Activated naive CD4-positive, alpha-beta T cell treated with anti-CD3 and anti-CD28 coated beads, Interleukin-2, amount 10 ng/mL, durations not matched to agents 7 days and 5 days (primary cell): ENCODE measurements around the gene PUM2.

Experiments
- CTCF ChIA-PET: fragments of 350-600 bp; sonication (Branson Sonifier 250); formaldehyde crosslinking; loops from one replicate; lab custom pipeline; 2021; ENCODE audit warnings: antibody characterized with exemption; lab: Charles Lee
- DNase-seq: peaks from one replicate; pipeline ENCODE4 v3.0.0-alpha.2; 2020
- H3K27ac Mint-ChIP-seq: one replicate; pipeline ENCODE4 v1.8.0; 2021; ENCODE audit warnings: mild to moderate bottlenecking, moderate library complexity, mixed read lengths
- H3K27me3 Mint-ChIP-seq: one replicate; pipeline ENCODE4 v1.8.0; 2021; ENCODE audit warnings: mild to moderate bottlenecking, mixed read lengths
- H3K36me3 Mint-ChIP-seq: one replicate; pipeline ENCODE4 v1.8.0; 2021; ENCODE audit warnings: mixed read lengths
- H3K4me1 Mint-ChIP-seq: one replicate; pipeline ENCODE4 v1.8.0; 2021; ENCODE audit warnings: mixed read lengths
- H3K4me3 Mint-ChIP-seq: one replicate; pipeline ENCODE4 v1.8.0; 2021; ENCODE audit warnings: mild to moderate bottlenecking, moderate library complexity, mixed read lengths
- H3K9me3 Mint-ChIP-seq: one replicate; pipeline ENCODE4 v1.8.0; 2021; ENCODE audit warnings: mixed read lengths

PUM2 gene

DNA sequence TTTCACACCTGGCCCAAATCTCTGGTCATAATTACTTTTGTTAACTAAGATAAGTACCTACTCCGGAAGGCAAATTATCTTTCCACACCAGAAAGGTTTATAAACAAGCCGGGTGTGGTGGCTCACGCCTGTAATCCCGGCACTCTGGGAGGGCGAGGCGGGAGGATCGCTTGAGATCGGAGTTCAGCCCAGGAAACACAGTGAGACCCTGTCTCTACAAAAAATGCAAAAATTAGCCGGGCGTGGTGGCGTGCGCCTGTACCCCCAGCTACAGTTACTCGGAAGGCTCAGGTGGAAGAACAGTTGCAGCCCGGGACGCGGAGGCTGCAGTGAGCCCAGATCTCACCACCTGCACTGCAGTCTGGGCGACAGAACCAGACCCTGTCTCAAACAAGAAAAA lies 2.1 kb downstream of the PUM2 start:
- CTCF ChIA-PET, result interaction anchor here (2.3 kb wide), 1 partner anchor 22 kb away, joined by 24 read pairs; no protein-coding TSS in a partner anchor
- H3K4me1 Mint-ChIP-seq, result peaks cover 55% of the 10 kb centered on the region
- H3K9me3 Mint-ChIP-seq, result no peaks in the 10 kb centered on the region
- H3K4me3 Mint-ChIP-seq, result no peak overlapping the region
- peak overlapping the region; percentile 77 for H3K27ac Mint-ChIP-seq
- no peaks in the 10 kb centered on the region for H3K27me3 Mint-ChIP-seq
- no peak for DNase-seq
- peaks cover 32% of the 10 kb centered on the region for H3K36me3 Mint-ChIP-seq

DNA sequence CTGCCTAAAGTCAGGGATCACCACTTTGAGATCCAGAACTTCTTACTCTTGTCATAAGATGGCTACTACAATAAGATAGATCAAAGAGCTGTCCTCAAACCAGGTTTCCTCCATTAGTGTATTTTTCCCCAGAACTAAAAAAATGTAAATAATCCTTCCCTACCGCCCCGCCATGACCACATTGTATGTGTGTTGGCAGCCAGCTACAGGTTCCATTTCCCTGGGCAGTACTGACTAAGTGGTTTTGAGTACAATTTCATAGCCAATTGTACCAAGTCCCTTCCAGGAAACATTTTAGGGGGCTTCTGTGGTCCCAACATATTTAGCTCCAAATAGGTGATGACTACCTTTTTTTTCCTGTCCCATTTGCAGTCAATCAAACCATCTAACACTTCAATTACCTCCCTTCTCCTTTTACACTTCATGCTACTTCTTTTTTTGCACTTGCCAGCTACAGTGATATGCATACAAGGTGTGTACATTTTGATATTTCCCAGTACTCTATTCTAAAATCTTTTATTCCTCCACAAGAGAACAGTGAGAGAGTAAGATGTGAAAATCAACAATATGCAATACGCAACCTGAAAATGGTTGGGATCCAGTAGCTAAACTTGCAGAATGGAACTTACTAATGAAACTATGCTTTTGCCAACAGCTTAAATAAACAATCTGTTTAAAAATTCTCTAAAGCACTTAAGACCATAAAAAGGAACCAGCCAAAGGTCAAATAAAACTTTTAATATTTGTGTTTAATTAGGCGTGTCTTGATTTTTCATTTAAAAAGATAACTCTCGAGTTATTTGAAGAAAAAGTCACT lies 3.9 kb downstream of the PUM2 start:
- H3K27ac Mint-ChIP-seq, result no peak overlapping the region
- H3K9me3 Mint-ChIP-seq, result no peaks in the 10 kb centered on the region
- DNase-seq, result no peak
- CTCF ChIA-PET, result no interaction called here
- no peaks in the 10 kb centered on the region for H3K27me3 Mint-ChIP-seq
- H3K36me3 Mint-ChIP-seq, result peaks cover 32% of the 10 kb centered on the region
- peaks cover 60% of the 10 kb centered on the region for H3K4me1 Mint-ChIP-seq
- H3K4me3 Mint-ChIP-seq, result no peak overlapping the region

DNA sequence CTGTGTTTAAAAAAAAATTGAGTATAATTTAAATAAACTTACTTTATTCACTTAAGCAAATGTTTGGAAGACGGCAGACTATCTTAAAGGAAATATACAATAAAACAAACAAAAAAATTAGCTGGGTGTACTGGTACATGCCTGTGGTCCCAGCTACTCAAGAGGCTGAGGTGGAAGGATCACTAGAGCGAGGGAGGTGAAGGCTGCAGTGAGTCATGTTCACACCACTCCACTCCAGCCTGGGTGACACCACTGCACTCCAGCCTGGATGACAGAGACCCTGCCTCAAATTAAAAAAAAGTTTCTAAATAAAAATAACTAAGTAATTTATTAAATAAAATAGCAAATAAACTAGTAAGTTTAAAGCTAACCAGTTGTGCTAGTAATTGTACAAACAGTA lies 7.5 kb downstream of the PUM2 start:
- H3K27ac Mint-ChIP-seq, result no peak overlapping the region
- CTCF ChIA-PET, result interaction anchor here (2.5 kb wide), 1 partner anchor 17 kb away, joined by 18 read pairs; no protein-coding TSS in a partner anchor
- H3K9me3 Mint-ChIP-seq, result no peaks in the 10 kb centered on the region
- DNase-seq, result no peak
- no peak overlapping the region for H3K4me3 Mint-ChIP-seq
- peaks cover 75% of the 10 kb centered on the region for H3K4me1 Mint-ChIP-seq
- no peaks in the 10 kb centered on the region for H3K27me3 Mint-ChIP-seq
- H3K36me3 Mint-ChIP-seq, result peaks cover 28% of the 10 kb centered on the region

DNA sequence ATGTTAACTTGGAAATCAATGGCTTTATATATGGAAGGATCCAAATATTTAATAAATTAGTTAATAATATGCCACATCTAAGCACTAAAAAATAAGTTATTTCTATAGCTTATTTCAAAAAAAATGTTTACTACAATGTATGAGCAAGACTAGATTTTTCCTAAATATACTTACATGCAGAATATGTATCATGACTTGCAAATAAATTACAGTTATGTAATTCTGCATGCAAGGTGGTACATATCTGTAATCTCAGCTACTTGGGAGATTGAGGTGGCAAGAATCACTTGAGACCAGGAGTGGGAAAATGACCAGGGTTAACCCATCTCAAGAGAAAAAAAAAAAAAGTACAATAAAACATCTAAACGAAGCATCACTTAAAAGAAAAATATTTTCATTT lies 11.6 kb downstream of the PUM2 start:
- H3K27me3 Mint-ChIP-seq, result no peaks in the 10 kb centered on the region
- peaks cover 62% of the 10 kb centered on the region for H3K4me1 Mint-ChIP-seq
- peaks cover 1% of the 10 kb centered on the region for H3K9me3 Mint-ChIP-seq
- peaks cover 18% of the 10 kb centered on the region for H3K36me3 Mint-ChIP-seq
- no peak for DNase-seq
- H3K4me3 Mint-ChIP-seq, result no peak overlapping the region
- no peak overlapping the region for H3K27ac Mint-ChIP-seq
- CTCF ChIA-PET, result no interaction called here

DNA sequence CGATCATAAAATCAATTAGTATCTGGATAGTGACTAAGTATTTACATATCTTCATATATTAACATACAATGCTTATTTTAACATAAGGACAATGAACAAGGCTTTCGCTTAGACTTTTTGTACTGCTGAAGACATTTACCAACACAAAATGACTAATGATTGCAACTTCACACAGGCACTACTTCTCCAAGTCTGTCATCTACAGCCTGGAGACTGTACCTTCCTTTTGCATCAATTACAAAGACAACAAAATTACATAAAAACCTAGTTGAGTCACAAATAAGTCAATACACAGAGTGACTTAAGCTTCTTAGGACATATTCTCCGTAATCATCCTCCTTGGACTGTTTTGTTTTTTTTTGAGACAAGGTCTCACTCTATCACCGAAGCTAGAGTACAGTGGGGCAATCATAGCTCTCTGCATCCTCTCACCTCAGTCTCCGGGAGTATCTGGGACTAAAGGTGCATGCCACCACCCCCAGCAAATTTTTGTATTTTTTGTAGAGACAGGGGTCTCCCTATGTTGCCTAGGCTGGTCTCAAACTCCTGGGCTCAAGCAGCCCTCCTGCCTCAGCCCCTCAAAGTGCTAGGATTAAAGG lies 15.9 kb downstream of the PUM2 start:
- H3K27ac Mint-ChIP-seq, result no peak overlapping the region
- CTCF ChIA-PET, result interaction anchor here (2.7 kb wide), 1 partner anchor 9 kb away, joined by 15 read pairs; no protein-coding TSS in a partner anchor
- H3K4me1 Mint-ChIP-seq, result peaks cover 51% of the 10 kb centered on the region
- H3K27me3 Mint-ChIP-seq, result no peaks in the 10 kb centered on the region
- no peak overlapping the region for H3K4me3 Mint-ChIP-seq
- DNase-seq, result no peak
- H3K36me3 Mint-ChIP-seq, result peaks cover 51% of the 10 kb centered on the region
- H3K9me3 Mint-ChIP-seq, result peaks cover 25% of the 10 kb centered on the region

DNA sequence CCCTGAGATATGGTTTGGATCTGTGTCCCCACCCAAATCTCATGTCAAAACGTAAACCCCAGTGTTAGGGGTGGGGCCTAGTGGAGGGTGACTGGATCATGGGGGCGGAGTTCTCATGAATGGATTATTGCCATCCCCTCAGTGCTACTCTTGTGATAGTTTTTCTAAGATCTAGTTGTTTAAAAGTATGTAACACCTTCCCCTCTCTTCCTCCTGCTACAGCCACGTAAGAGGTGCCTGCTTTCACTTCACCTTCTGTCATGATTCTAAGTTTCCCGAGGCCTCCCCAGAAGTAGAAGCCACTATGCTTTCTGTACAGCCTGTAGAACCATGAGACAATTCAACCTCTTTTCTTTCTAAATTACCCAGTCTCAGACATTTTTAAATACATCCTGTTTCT lies 16.9 kb downstream of the PUM2 start:
- CTCF ChIA-PET, result interaction anchor here (2.7 kb wide), 1 partner anchor 8 kb away, joined by 15 read pairs; no protein-coding TSS in a partner anchor
- Mint-ChIP-seq H3K4me3 (no peak overlapping the region), H3K36me3 (peaks cover 54% of the 10 kb centered on the region), H3K27ac (peak overlapping the region; percentile 55), H3K27me3 (no peaks in the 10 kb centered on the region), H3K9me3 (peaks cover 27% of the 10 kb centered on the region), H3K4me1 (peaks cover 52% of the 10 kb centered on the region)
- DNase-seq, result no peak

DNA sequence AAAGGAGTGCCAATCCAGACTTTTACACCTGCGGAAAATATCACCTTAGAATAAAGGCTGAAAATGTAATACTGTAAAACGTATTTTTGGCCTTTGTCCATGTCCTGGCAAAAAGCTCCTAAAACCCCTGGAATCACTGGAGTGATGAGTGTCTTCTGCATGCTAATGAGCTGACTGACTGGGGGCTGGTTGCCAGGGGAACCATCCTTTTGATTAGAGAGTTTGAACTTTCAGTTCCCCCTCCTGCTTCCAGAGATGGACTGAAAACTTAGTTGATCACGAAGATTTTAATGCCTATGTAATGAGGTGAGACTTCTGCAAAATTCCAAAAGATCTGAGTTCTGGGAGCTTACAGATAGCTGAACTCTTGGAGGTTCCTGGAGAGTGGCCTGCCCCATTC lies 20.5 kb downstream of the PUM2 start:
- Mint-ChIP-seq H3K4me3 (no peak overlapping the region), H3K9me3 (peaks cover 27% of the 10 kb centered on the region), H3K36me3 (peaks cover 68% of the 10 kb centered on the region), H3K27ac (no peak overlapping the region), H3K27me3 (no peaks in the 10 kb centered on the region), H3K4me1 (peaks cover 52% of the 10 kb centered on the region)
- CTCF ChIA-PET, result interaction anchor here (0.7 kb wide), 1 partner anchor 55 kb away, joined by 3 read pairs; no protein-coding TSS in a partner anchor
- DNase-seq, result no peak

DNA sequence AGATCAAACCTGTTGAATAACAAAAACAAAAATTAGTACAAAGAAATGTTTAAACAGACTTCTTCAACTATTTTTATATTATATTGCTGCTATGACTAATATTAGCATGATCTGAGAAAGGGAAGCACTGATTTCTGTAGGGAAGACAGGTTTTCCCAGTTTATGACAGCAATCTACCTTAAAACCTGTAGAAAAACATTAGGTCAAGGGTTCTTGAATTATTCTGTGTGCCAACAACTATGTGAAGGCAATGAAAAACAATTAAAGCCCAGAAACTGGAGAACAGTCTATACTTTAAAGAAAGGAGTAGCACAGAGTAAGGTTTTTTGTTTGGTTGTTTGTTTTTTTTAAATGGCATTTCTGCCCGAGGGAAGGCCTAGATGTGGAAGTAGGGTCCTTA lies 23.3 kb downstream of the PUM2 start:
- H3K27ac Mint-ChIP-seq, result no peak overlapping the region
- CTCF ChIA-PET, result interaction anchor here (0.8 to 3.0 kb wide), 11 partner anchors 9 to 96 kb away, joined by 3 to 24 read pairs (median 7); no protein-coding TSS in a partner anchor
- peaks cover 57% of the 10 kb centered on the region for H3K4me1 Mint-ChIP-seq
- peaks cover 67% of the 10 kb centered on the region for H3K36me3 Mint-ChIP-seq
- no peak for DNase-seq
- no peak overlapping the region for H3K4me3 Mint-ChIP-seq
- H3K9me3 Mint-ChIP-seq, result peaks cover 23% of the 10 kb centered on the region
- no peaks in the 10 kb centered on the region for H3K27me3 Mint-ChIP-seq

DNA sequence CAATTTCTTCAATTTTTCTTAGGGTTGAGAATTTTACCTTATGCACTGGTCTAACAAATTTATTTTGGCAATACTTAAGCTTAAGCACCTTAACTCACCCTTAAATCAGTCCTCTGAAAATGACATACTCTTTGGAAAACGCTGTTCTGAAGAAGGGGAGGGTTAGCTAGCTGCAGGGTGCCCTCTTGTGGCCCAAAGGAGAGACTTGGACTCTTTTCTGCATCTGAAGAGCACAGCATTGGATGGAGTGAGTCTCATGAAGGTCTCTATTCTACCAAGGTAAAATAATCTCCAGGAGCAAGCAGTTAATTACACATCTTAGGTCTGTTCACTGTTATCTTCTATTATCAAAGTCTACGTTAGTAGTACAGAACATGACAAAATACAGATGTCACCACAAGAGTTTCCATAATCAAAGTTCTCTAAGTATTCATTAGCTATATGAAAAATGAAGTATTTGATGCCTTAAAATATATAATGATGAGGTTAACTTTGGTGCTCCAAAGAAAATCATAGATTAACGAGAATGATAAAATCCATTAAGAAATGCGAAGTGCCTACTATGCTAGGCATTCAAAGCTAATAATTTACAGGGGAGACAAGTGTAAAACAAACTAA lies 24.4 kb downstream of the PUM2 start:
- DNase-seq, result peak; percentile 69
- Mint-ChIP-seq H3K9me3 (peaks cover 16% of the 10 kb centered on the region), H3K27me3 (no peaks in the 10 kb centered on the region), H3K36me3 (peaks cover 63% of the 10 kb centered on the region), H3K4me1 (peaks cover 63% of the 10 kb centered on the region), H3K4me3 (no peak overlapping the region), H3K27ac (peak overlapping the region; percentile 19)
- CTCF ChIA-PET, result interaction anchor here (0.6 to 3.0 kb wide), 25 partner anchors 8 to 320 kb away, joined by 3 to 24 read pairs (median 5); partner anchors contain the start of gene SDC1

DNA sequence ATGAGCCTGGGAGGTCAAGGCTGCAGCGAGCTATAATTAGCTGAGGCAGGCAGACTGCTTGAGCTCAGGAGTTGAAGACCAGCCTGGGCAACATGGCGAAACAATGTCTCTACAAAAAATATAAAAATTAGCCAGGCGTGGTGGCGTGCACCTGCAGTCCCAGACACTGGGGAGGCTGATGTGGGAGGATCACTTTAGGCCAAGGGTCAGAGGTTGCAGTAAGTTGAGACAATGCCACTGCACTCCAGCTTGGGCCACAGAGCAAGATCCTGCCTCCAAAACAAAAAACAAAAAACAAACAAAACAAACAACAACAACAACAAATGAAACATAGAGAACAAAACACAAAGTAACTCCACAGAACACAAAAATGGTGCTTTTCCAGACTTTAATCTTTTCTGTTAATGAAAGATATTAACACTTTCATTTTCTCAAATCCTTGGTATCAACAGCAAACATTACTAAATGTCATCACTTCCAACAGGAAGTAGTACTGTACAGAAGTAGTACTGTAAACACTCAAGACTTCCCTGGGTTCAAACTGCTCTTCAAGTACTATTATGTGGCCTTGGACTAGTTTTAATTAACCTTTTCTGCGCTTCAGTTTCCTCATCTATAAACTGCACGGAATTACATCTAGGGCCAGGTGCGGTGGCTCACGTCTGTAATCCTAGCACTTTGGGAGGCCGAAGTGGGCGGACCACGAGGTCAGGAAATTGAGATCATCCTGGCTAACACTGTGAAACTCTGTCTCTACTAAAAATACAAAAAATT lies 27.9 kb downstream of the PUM2 start:
- Mint-ChIP-seq H3K27me3 (no peaks in the 10 kb centered on the region), H3K36me3 (peaks cover 60% of the 10 kb centered on the region), H3K4me3 (no peak overlapping the region), H3K27ac (peak overlapping the region; percentile 70), H3K9me3 (no peaks in the 10 kb centered on the region), H3K4me1 (peaks cover 55% of the 10 kb centered on the region)
- no peak for DNase-seq
- CTCF ChIA-PET, result interaction anchor here (0.6 kb wide), 1 partner anchor 66 kb away, joined by 3 read pairs; no protein-coding TSS in a partner anchor

DNA sequence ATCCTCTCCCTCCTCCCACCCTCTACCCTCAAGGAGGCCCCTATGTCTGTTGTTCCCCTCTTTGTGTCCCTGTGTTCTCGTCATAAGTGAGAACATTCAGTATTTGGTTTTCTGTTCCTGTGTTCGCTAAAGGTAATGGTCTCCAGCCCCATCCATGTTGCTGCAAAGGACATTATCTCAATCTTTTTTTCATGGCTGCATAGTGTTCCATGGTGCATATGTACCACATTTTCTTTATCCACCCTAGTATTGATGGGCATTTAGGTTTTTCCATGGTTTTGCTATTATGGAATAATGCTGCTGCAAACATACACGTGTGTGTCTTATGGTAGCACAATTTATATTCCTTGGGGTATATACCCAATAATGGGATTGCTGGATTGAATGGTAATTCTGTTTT lies 33.0 kb downstream of the PUM2 start:
- H3K4me3 Mint-ChIP-seq, result no peak overlapping the region
- H3K36me3 Mint-ChIP-seq, result peaks cover 59% of the 10 kb centered on the region
- H3K9me3 Mint-ChIP-seq, result no peaks in the 10 kb centered on the region
- no peaks in the 10 kb centered on the region for H3K27me3 Mint-ChIP-seq
- no peak for DNase-seq
- peak overlapping the region; percentile 11 for H3K27ac Mint-ChIP-seq
- CTCF ChIA-PET, result interaction anchor here (0.6 to 1.7 kb wide), 6 partner anchors 7 to 96 kb away, joined by 3 to 6 read pairs (median 3); no protein-coding TSS in a partner anchor
- H3K4me1 Mint-ChIP-seq, result peaks cover 35% of the 10 kb centered on the region

DNA sequence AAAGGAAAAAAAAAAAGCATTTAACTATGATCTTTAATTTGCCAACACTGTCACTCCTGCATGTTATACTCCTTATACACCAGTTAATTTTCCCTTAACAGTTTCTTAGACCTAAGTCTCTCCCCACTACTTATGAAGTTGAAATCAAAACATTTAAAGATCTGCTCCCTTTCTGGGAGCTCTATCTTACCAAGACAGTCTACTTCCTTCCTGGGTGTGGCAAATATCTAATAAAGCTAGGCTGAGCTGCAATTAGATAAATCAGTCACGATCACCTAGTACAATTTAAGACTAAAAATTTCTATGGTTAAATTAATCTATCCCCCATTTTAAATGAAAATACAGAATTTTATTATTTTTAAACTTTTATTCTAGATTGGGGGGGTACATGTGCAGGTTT lies 33.4 kb downstream of the PUM2 start:
- peaks cover 60% of the 10 kb centered on the region for H3K36me3 Mint-ChIP-seq
- H3K4me1 Mint-ChIP-seq, result peaks cover 31% of the 10 kb centered on the region
- H3K9me3 Mint-ChIP-seq, result no peaks in the 10 kb centered on the region
- DNase-seq, result no peak
- CTCF ChIA-PET, result interaction anchor here (0.6 to 1.2 kb wide), 4 partner anchors 8 to 96 kb away, joined by 3 read pairs; no protein-coding TSS in a partner anchor
- no peak overlapping the region for H3K4me3 Mint-ChIP-seq
- H3K27ac Mint-ChIP-seq, result peak overlapping the region; percentile 4
- no peaks in the 10 kb centered on the region for H3K27me3 Mint-ChIP-seq
